ENCODE results near the gene NFKB1. TPM values are rescaled to one million over a fixed set of nuclear protein-coding genes. Genes with fewer than 3 reads are reported as not detected.

NFKB1 gene
- total and polyA plus RNA-seq, 9 of the 15 experiments (the other 6 are each of a cell fraction or from before 2014, with no cell fraction given) = 2.4 to 14.5 (median 10.3) TPM

- Histone ChIP-seq H3K4me2 (ENCODE audit: insufficient read depth, low read length) (no peak overlapping the region), H3K4me3 (no peak overlapping the region), H3K9me3 (replicated peaks; ENCODE audit: control insufficient read depth, insufficient read depth, low read depth, low read length) (no peaks in the 10 kb centered on the region), H3K36me3 (ENCODE audit: control insufficient read depth, insufficient read depth, low read length) (peaks cover 23% of the 10 kb centered on the region; the same call in 2 of the 3 replicates), H4K20me1 (replicated peaks; ENCODE audit: control insufficient read depth, insufficient read depth, low read length) (no peaks in the 10 kb centered on the region), H3K79me2 (ENCODE audit: control insufficient read depth, insufficient read depth, low read length) (no peaks in the 10 kb centered on the region), H3K27me3 (ENCODE audit: control insufficient read depth in 2 of 2, insufficient read depth in 2 of 2, low read length in 2 of 2) (no peaks in the 10 kb centered on the region), H3K4me1 (replicated peaks in 1 of 2; ENCODE audit: control insufficient read depth in 2 of 2, insufficient read depth in 2 of 2, low read length in 2 of 2) (no peaks in the 10 kb centered on the region), H2AFZ (ENCODE audit: low read depth, low read length) (no peak overlapping the region), H3K9ac (ENCODE audit: insufficient read depth in 1 of 2, low read depth in 2 of 2, low read length in 2 of 2) (no peak overlapping the region), H3K9me1 (ENCODE audit: control insufficient read depth, insufficient read depth, low read length) (no peaks in the 10 kb centered on the region), H3K27ac (ENCODE audit: extremely low read depth, low read depth, low read length) (no peak overlapping the region)
- DNase-seq (ENCODE audit: extremely low read depth in 1 of 4, low spot score in 3 of 4) (no peak), ATAC-seq (no peak), FAIRE-seq (no peak)
- ChIA-PET POLR2A (no interaction called here), CTCF (ENCODE audit: low intra/inter-chr PET ratio) (no interaction called here)
- 90% methylated on average over 4 of the region's 4 CpGs for WGBS (ENCODE audit: insufficient coverage, low coverage, missing lambda C conversion rate)
- TF ChIP-seq ETV5 (CRISPR knock-in tag; IDR thresholded peaks at IDR 0.05; ENCODE audit: low read depth) (no peak), NR4A1 (CRISPR knock-in tag; IDR thresholded peaks at IDR 0.05) (no peak), NR4A1 (tag; IDR thresholded peaks at IDR 0.05) (no peak), SLC30A9 (CRISPR knock-in tag; IDR thresholded peaks at IDR 0.05) (no peak), SRSF9 (IDR thresholded peaks at IDR 0.05; ENCODE audit: borderline replicate concordance, low read depth, low read length) (no peak), BRCA1 (IDR thresholded peaks at IDR 0.05) (no peak), BRCA1 (CRISPR knock-in tag; IDR thresholded peaks at IDR 0.05) (no peak), SETDB1 (IDR thresholded peaks at IDR 0.05; ENCODE audit: low read length) (no peak), HDAC6 (IDR thresholded peaks at IDR 0.05; ENCODE audit: low read depth, low read length) (no peak), SMARCA4 (IDR thresholded peaks at IDR 0.05) (no peak), TGIF2 (CRISPR knock-in tag; IDR thresholded peaks at IDR 0.05) (no peak), POLR2AphosphoS5 (IDR thresholded peaks at IDR 0.05; ENCODE audit: control insufficient read depth, insufficient read depth, low read depth, low read length) (no peak), ZKSCAN8 (CRISPR knock-in tag; IDR thresholded peaks at IDR 0.05) (no peak), NCOA1 (IDR thresholded peaks at IDR 0.05; ENCODE audit: low read depth) (no peak), MLLT1 (IDR thresholded peaks at IDR 0.05) (no peak), ZBTB8A (IDR thresholded peaks at IDR 0.05; ENCODE audit: partially characterized antibody) (no peak), KLF13 (tag; IDR thresholded peaks at IDR 0.05; ENCODE audit: borderline replicate concordance, low read depth) (no peak)
- TF ChIP-seq, protein P1, sequence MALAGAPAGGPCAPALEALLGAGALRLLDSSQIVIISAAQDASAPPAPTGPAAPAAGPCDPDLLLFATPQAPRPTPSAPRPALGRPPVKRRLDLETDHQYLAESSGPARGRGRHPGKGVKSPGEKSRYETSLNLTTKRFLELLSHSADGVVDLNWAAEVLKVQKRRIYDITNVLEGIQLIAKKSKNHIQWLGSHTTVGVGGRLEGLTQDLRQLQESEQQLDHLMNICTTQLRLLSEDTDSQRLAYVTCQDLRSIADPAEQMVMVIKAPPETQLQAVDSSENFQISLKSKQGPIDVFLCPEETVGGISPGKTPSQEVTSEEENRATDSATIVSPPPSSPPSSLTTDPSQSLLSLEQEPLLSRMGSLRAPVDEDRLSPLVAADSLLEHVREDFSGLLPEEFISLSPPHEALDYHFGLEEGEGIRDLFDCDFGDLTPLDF (CRISPR knock-in tag; IDR thresholded peaks at IDR 0.05) = no peak
- BruUV-seq (replicated peaks) = no TSS peak
- in situ Hi-C loops (cut with MboI) (loop anchor here (5.0 kb wide), 1 partner anchor 144 kb away; no protein-coding TSS in a partner anchor), intact Hi-C loops (cut with micrococcal nuclease) (no loop called here)
Observed at GRCh38 chr4:102596532-102596931, 95.4 kb downstream of the NFKB1 start.

Measured in K562 (cell line).